HUES64 (cell line): Measurements from ENCODE around the gene TMEM119.
"Not testable (repeated sequence)": the region's sequence is repeated elsewhere in the genome, so short reads cannot be mapped to it uniquely, and the experiment has no call there.

Experiments used
- H3K27ac ChIP-seq: 2 replicates; pipeline ENCODE4 v1.7.0; 2013; ENCODE audit warnings: low read depth, low read length, inconsistent platforms
- H3K27me3 ChIP-seq: 2 replicates; pipeline ENCODE4 v1.6.1; 2013; ENCODE audit warnings: mild to moderate bottlenecking, low read length; ENCODE audit not compliant: insufficient read depth
- H3K36me3 ChIP-seq: 2 replicates; pipeline ENCODE4 v1.6.1; 2013; ENCODE audit warnings: mild to moderate bottlenecking, low read length; ENCODE audit not compliant: insufficient read depth
- H3K4me1 ChIP-seq: 2 replicates; pipeline ENCODE4 v1.6.1; 2013; ENCODE audit warnings: mild to moderate bottlenecking, low read length, moderate library complexity; ENCODE audit not compliant: insufficient read depth
- H3K4me3 ChIP-seq: 2 replicates; pipeline ENCODE4 v1.5.1; 2013; ENCODE audit warnings: mild to moderate bottlenecking, low read length, moderate library complexity
- H3K9ac ChIP-seq: 2 replicates; pipeline ENCODE4 v1.6.1; 2013; ENCODE audit warnings: mild to moderate bottlenecking, low read depth, low read length
- H3K9me3 ChIP-seq: 2 replicates; pipeline ENCODE4 v1.6.1; 2013; ENCODE audit warnings: low read depth, low read length; ENCODE audit not compliant: insufficient read depth
- whole genome bisulfite sequencing: fragments of 150-250, 120-280 bp; methylation state at CpG from one replicate; pipeline ENCODE4 v1.1.7; 2013; ENCODE audit warnings: missing lambda C conversion rate; 5-methylcytosine and 5-hydroxymethylcytosine counted together

The TMEM119 gene

DNA sequence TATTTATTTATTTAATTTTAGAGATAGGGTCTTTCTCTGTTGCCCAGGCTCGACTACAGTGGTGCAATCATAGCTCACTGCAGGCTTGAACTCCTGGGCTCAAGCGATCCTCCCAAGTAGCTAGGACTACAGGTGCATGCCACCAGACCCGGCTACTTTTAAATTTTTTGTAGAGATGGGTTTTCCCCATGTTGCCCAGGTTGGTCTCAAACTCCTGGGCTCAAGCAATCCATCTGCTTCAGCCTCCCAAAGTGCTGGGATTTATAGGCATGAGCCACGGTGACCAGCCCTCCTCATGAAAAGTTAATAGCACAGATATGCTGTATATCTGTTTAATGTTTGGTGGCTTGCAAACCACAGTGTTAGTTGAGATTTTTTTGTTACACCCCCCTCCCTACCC, 33.4 kb upstream of the TMEM119 start:
- H3K4me3 ChIP-seq, H3K27ac ChIP-seq, H3K36me3 ChIP-seq, H3K9me3 ChIP-seq, H3K9ac ChIP-seq, H3K27me3 ChIP-seq: not testable (repeated sequence)
- peaks cover 29% of the 10 kb centered on the region for H3K4me1 ChIP-seq
- 93% methylated on average over 4 of the region's 4 CpGs for WGBS

DNA sequence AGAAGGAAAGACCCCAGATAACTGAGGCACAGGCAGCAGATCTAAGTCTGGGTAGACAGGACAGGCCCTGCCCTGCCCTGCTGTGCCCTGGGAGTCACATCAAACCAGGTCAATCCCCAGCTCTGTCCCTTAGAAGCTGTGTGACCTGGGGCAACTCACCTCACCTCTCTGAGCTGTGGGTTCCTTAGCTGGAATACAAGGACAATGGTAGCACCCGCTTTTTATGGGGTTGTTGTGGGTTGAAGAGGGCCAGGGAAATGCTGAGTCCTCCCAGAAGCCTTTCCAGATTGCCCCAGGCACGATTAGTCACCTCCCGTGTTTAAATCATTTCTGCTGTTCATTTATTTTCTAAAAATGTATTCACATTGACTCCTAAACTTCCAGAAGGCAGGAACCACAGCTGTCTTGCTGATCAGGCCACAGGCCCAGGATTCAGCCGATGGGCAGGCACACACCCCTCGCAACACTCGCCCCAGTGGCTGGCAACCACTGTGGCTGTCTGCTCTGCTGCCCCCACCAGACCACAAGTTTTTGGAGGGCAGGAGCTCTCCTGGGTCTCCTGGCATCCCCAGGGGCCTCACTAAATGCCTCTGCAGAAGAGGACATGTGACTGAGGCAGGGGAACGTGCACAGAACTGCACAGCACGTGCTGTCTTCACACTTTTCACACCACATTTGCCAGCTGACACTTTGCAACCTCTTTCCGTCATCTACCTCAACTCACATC, 32.8 kb upstream of the TMEM119 start:
- no peak overlapping the region for H3K27ac ChIP-seq
- no peak overlapping the region for H3K4me3 ChIP-seq
- H3K4me1 ChIP-seq, result peaks cover 24% of the 10 kb centered on the region
- no peaks in the 10 kb centered on the region for H3K9me3 ChIP-seq
- WGBS, result 91% methylated on average over 9 of the region's 9 CpGs
- H3K9ac ChIP-seq, result no peak overlapping the region
- no peaks in the 10 kb centered on the region for H3K36me3 ChIP-seq
- H3K27me3 ChIP-seq, result no peaks in the 10 kb centered on the region

DNA sequence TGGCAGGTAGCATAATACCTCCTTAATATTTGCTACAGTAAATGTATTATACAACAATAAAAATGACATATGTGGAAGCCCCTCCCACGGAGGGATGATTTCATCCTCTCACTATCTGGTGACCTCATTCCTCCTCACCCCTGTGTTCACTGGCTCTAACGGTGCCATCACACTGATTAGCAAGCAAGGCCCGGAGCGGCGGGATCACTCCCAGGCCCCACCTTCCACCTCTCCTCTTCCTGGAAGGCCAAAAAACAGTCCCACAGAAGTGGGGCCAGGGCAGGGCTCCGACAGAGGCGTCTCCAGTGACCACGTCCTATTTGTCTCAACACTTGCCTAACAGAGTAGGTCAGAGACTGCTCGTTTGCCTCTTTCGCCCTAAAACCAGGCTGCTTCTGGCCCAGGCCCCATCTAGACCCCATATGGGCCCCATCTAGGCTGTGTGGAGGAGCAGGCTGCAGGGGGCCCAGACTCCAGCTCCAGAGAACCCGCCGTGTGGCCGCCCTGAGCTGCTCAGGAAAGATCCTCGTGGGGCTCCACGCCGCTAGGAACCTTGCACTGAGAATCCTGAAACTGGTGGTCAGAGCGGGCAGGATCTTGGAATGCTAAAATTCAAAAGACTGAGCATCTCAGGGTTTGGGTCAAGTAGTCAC, 32.1 kb upstream of the TMEM119 start:
- Histone ChIP-seq H3K27me3 (no peaks in the 10 kb centered on the region), H3K36me3 (no peaks in the 10 kb centered on the region), H3K9ac (no peak overlapping the region), H3K9me3 (no peaks in the 10 kb centered on the region), H3K27ac (peak overlapping the region; percentile 46; the same call in 1 of the 2 replicates), H3K4me1 (peaks cover 25% of the 10 kb centered on the region), H3K4me3 (no peak overlapping the region)
- WGBS, result 76% methylated on average over 17 of the region's 17 CpGs

DNA sequence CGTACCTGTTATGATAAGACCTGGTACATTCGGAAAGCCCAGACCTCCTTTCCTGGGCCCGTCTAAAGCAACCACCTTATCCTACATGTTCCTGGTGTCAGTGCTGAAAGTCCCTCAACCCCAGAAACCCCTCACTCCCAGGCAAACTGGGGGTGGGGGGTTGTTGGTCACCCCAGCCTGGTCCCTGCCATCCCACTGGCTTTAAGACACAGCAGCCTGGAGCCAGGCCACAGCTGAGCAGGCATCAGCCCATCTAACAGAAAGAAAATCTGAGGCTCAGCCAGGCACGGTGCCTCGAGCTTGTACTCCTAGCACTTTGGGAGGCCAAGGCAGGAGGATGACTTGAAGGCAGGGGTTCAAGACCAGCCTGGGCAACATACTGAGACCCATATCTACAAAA, 31.3 kb upstream of the TMEM119 start:
- WGBS, result 89% methylated on average over 5 of the region's 5 CpGs
- Histone ChIP-seq H3K4me1 (peaks cover 19% of the 10 kb centered on the region), H3K27me3 (no peaks in the 10 kb centered on the region), H3K27ac (no peak overlapping the region), H3K36me3 (no peaks in the 10 kb centered on the region), H3K9ac (no peak overlapping the region), H3K9me3 (no peaks in the 10 kb centered on the region), H3K4me3 (no peak overlapping the region)

DNA sequence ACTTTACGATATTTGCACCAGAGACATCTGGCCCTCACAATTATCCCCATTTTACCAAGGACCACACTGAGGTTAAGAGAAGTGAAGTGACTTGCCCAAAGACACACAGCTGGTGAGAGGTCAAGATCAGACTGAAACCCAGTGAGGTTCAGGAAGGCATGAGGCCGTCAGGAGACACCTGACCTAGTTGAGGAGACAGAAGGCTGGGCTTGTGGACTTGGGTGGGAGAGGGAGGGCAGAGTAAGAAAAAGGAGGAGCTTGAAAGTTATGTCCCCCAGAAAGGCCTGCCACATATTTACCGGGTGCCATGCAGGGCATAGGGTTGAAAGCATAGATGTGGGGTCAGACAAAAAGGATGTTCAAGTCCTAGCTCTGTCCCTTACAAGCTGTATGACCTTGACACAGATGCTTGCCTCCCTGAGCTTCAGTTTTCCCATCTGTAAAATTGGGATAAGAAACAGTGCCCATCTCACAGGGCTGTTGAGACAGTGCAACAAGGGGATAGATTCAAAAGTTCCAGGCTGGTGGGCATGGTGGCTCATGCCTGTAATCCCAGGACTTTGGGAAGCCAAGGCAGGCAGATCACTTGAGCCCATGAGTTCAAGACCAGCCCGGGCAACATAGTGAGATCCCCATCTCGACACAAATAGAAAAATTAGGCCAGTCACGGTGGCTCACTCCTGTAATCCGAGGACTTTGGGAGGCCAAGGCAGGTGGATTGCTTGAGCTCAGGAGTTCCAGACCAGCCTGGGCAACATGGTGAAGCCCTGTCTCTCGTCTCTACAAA, 29.4 kb upstream of the TMEM119 start:
- no peaks in the 10 kb centered on the region for H3K9me3 ChIP-seq
- no peaks in the 10 kb centered on the region for H3K36me3 ChIP-seq
- H3K4me1 ChIP-seq, result peaks cover 18% of the 10 kb centered on the region
- no peak overlapping the region for H3K9ac ChIP-seq
- H3K27ac ChIP-seq, result no peak overlapping the region
- WGBS, result 93% methylated on average over 8 of the region's 8 CpGs
- no peak overlapping the region for H3K4me3 ChIP-seq
- H3K27me3 ChIP-seq, result no peaks in the 10 kb centered on the region

DNA sequence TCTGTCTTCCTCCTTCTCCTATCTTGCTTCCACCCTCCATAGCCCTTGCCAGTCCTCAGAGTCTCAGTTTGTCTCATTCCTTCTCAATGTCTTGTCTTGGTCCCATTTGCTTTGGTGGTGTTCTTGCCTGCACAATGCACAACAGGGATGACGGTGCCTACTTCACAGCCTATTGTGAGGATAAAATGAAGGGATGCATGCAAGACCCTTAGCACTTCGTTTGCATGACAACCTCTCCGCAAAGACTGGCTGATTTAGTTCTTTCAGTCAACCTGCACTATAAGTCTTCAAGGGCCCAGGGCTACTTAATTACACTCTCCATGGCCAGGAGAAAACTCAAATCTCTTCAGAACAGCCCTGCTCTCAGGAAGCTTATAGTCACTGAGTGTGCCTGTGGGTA, 27.3 kb upstream of the TMEM119 start:
- Histone ChIP-seq H3K36me3 (no peaks in the 10 kb centered on the region), H3K27ac (no peak overlapping the region), H3K27me3 (no peaks in the 10 kb centered on the region), H3K9ac (no peak overlapping the region), H3K9me3 (no peaks in the 10 kb centered on the region), H3K4me3 (no peak overlapping the region), H3K4me1 (peaks cover 18% of the 10 kb centered on the region)
- 24% methylated on average over 3 of the region's 3 CpGs for WGBS

DNA sequence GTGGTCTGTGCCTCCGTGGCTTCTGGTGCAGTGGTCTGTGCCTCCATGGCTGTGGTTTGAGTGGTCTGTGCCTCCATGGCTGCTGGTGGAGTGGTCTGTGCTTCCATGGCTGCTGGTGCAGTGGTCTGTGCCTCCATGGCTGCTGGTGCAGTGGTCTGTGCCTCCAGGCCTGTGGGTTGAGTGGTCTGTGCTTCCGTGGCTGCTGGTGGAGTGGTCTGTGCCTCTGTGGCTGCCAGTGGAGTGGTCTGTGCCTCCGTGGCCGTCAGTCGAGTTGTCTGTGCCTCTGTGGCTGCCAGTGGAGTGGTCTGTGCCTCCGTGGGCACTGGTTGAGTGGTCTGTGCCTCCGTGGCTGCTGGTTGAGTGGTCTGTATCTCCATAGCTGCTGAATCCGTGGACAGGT, 25.7 kb upstream of the TMEM119 start:
- H3K4me1 ChIP-seq, result peaks cover 12% of the 10 kb centered on the region; the same call in 1 of the 2 replicates
- H3K4me3 ChIP-seq, result no peak overlapping the region
- WGBS, result 91% methylated on average over 8 of the region's 8 CpGs
- no peaks in the 10 kb centered on the region for H3K9me3 ChIP-seq
- no peak overlapping the region for H3K27ac ChIP-seq
- H3K27me3 ChIP-seq, result no peaks in the 10 kb centered on the region
- no peak overlapping the region for H3K9ac ChIP-seq
- no peaks in the 10 kb centered on the region for H3K36me3 ChIP-seq

DNA sequence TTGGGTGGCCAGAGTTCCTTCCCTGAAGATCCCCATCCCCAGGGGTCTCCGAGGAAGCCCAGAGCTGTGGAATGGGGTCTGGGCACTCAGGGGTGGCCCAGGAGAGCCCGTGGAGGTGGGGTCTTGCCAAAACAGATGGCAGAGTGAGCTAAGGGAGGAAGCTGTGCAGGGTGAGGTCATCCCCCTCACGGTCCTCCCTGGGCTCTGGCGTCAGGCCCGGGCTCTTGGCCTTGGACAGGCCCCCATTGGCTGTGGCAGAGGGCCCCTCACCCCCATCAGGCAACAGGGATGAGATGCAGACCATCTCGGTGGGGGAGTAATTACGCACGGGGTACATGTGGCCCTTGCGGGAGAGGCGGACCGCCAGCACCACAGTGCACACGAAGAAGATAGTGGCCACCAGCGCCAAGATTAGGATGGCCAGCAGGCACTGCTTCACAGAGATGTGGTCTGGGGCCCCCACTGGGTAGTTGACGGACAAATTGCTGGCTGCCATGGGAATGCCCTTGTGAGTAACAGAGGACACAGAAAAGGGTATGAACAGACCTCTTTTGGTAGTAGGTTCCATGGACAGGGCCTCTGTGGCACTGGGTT, 25.1 kb upstream of the TMEM119 start:
- Histone ChIP-seq H3K27me3 (no peaks in the 10 kb centered on the region), H3K9ac (no peak overlapping the region), H3K9me3 (no peaks in the 10 kb centered on the region), H3K27ac (no peak overlapping the region), H3K4me1 (peaks cover 11% of the 10 kb centered on the region; the same call in 1 of the 2 replicates), H3K4me3 (no peak overlapping the region), H3K36me3 (no peaks in the 10 kb centered on the region)
- 97% methylated on average over 14 of the region's 14 CpGs for WGBS

DNA sequence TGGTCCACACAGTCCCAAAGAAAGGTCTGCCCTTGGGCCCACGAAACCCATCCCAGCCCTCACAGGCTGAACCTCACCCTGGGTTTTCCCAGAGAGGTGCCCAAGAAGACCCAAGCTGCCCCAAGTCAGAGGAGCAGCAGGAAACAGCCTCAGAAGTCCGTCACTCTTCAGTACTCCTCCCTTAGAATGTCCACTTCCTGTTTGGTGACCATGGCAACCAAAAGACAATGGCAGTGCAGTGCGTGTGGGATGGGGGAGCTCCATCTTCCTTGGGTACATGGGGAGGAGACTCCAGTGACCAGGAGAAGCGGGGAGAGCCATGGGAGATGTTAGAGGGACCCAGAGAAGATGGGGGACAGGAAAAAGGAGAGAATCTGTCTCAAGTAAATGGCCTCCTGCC, 24.5 kb upstream of the TMEM119 start:
- H3K4me1 ChIP-seq, result peaks cover 11% of the 10 kb centered on the region; the same call in 1 of the 2 replicates
- H3K9me3 ChIP-seq, result no peaks in the 10 kb centered on the region
- no peak overlapping the region for H3K4me3 ChIP-seq
- WGBS, result 57% methylated on average over 4 of the region's 4 CpGs
- no peak overlapping the region for H3K27ac ChIP-seq
- no peaks in the 10 kb centered on the region for H3K36me3 ChIP-seq
- no peaks in the 10 kb centered on the region for H3K27me3 ChIP-seq
- H3K9ac ChIP-seq, result no peak overlapping the region

DNA sequence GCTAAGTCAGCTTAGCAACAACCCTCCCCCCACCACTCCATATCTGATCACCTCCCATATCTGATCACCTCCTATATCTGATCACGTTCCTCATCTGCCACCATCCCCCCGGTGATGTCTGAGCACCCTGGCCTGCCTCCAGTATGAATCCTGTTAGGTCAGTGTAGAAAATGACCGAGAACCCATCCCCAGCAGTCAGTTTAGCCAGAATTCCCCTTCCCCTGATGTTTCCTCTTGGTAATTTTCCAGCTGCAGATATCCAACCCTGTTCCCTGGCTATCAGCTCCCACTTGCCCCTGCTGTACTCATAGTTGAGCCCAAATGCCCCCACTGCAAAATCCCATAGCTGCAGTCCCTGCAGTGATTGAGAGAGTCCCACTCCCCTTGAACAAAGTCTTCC, 23.3 kb upstream of the TMEM119 start:
- Histone ChIP-seq H3K27me3 (no peaks in the 10 kb centered on the region), H3K36me3 (no peaks in the 10 kb centered on the region), H3K9ac (no peak overlapping the region), H3K4me3 (no peak overlapping the region), H3K4me1 (peaks cover 11% of the 10 kb centered on the region; the same call in 1 of the 2 replicates), H3K27ac (no peak overlapping the region), H3K9me3 (no peaks in the 10 kb centered on the region)
- WGBS, result 96% methylated on average over 3 of the region's 3 CpGs
